Thoracic aorta (tissue), 2 donors: ENCODE results near the gene IL36G. TPM values are rescaled to one million over a fixed set of nuclear protein-coding genes. Genes with fewer than 3 reads are reported as not detected.

Experiments
- ATAC-seq: fragments of 150-250 bp; one replicate; pipeline ENCODE4 v1.8.0; 2017; ENCODE audit warnings: low read depth; ENCODE audit not compliant: insufficient number of reproducible peaks, low FRiP score
- DNase-seq: peaks from one replicate; pipeline ENCODE4 v3.0.0-alpha.2; 2020; ENCODE audit warnings: low spot score
- H3K27ac ChIP-seq, 2 donors: fragments of 200-600 bp; sonication (generic); 1 replicate in 1 of 2; 2 replicates in 1 of 2; pipeline ENCODE4 v1.5.1; 2016; ENCODE audit warnings: mild to moderate bottlenecking in 2 of 2, moderate library complexity in 2 of 2
- H3K27me3 ChIP-seq: fragments of 200-600 bp; sonication (generic); replicated peaks from 2 replicates; pipeline ENCODE4 v1.6.0; 2016; ENCODE audit warnings: mild to moderate bottlenecking; ENCODE audit not compliant: insufficient read depth
- H3K36me3 ChIP-seq: fragments of 200-600 bp; sonication (generic); one replicate; pipeline ENCODE4 v1.5.1; 2016
- H3K4me1 ChIP-seq, 2 donors: fragments of 200-600 bp; sonication (generic); 1 replicate in 1 of 2; 2 replicates in 1 of 2; pipeline versions ENCODE4 v1.5.1 to v1.6.0; 2016; ENCODE audit warnings: low read depth in 2 of 2, mild to moderate bottlenecking in 1 of 2; ENCODE audit not compliant: control insufficient read depth in 1 of 2
- H3K4me3 ChIP-seq: fragments of 200-600 bp; sonication (generic); 2 replicates; pipeline ENCODE4 v1.5.1; 2016; ENCODE audit warnings: mild to moderate bottlenecking
- H3K9me3 ChIP-seq: fragments of 200-600 bp; sonication (generic); 2 replicates; pipeline ENCODE4 v1.5.1; 2016
- CTCF ChIP-seq: fragments of 200-600 bp; sonication (generic); IDR thresholded peaks from one replicate; pipeline ENCODE4 v1.5.1; 2019; ENCODE audit warnings: antibody characterized with exemption
- total RNA-seq, 2 donors: library from RNA; depleted of rRNA; stranded (reverse); fragments of >200 nt; gene quantifications; one replicate each; pipeline versions ENCODE4 v1.1.0 to v1.2.3, GENCODE V29; 2016

The IL36G gene
- total RNA-seq, 2 donors from 2014 or later: not detected

- H3K27ac ChIP-seq: no peak overlapping the region
- TF ChIP-seq CTCF: no peak
- H3K36me3 ChIP-seq: no peaks in the 10 kb centered on the region
- ATAC-seq: no peak
- H3K9me3 ChIP-seq: no peaks in the 10 kb centered on the region
- H3K4me3 ChIP-seq: no peak overlapping the region
- no peak for DNase-seq
- H3K27me3 ChIP-seq: no peaks in the 10 kb centered on the region
- no peaks in the 10 kb centered on the region for H3K4me1 ChIP-seq
Observed at GRCh38 chr2:113024764-113025163, 47.0 kb downstream of the IL36G start.

- no peaks in the 10 kb centered on the region for H3K36me3 ChIP-seq
- no peaks in the 10 kb centered on the region for H3K4me1 ChIP-seq
- H3K27me3 ChIP-seq: no peaks in the 10 kb centered on the region
- ATAC-seq (no peak), DNase-seq (no peak)
- no peak for TF ChIP-seq CTCF
- H3K9me3 ChIP-seq: no peaks in the 10 kb centered on the region
- no peak overlapping the region for H3K4me3 ChIP-seq
- H3K27ac ChIP-seq: no peak overlapping the region
Observed at GRCh38 chr2:113025737-113026136, 47.9 kb downstream of the IL36G start.

- DNase-seq (no peak), ATAC-seq (no peak)
- TF ChIP-seq CTCF: no peak
- Histone ChIP-seq H3K36me3 (no peaks in the 10 kb centered on the region), H3K27me3 (no peaks in the 10 kb centered on the region), H3K4me1 (no peaks in the 10 kb centered on the region), H3K27ac (no peak overlapping the region), H3K9me3 (no peaks in the 10 kb centered on the region), H3K4me3 (no peak overlapping the region)
Observed at GRCh38 chr2:113027691-113028090, 49.9 kb downstream of the IL36G start.

GRCh38 chr2:113028112-113028511 is 50.3 kb downstream of the IL36G start:
- no peak for TF ChIP-seq CTCF
- Histone ChIP-seq H3K36me3 (no peaks in the 10 kb centered on the region), H3K27me3 (no peaks in the 10 kb centered on the region), H3K27ac (no peak overlapping the region), H3K4me3 (no peak overlapping the region), H3K9me3 (no peaks in the 10 kb centered on the region), H3K4me1 (no peaks in the 10 kb centered on the region)
- DNase-seq (no peak), ATAC-seq (no peak)

GRCh38 chr2:113032737-113033136 is 54.9 kb downstream of the IL36G start:
- H3K9me3 ChIP-seq: no peaks in the 10 kb centered on the region
- no peaks in the 10 kb centered on the region for H3K36me3 ChIP-seq
- H3K27me3 ChIP-seq: no peaks in the 10 kb centered on the region
- TF ChIP-seq CTCF: no peak
- H3K27ac ChIP-seq: no peak overlapping the region
- no peak for DNase-seq
- no peak for ATAC-seq
- H3K4me3 ChIP-seq: no peak overlapping the region
- no peaks in the 10 kb centered on the region for H3K4me1 ChIP-seq
